MM.1S (cell line): ENCODE results near the gene POLR1D.

Source experiments
- DNase-seq: peaks from one replicate; pipeline ENCODE4 v3.0.0-alpha.2; 2015
- H2AFZ ChIP-seq: fragments of 300-600 bp; sonication (generic); 2 replicates; pipeline ENCODE4 v1.6.0; 2016; ENCODE audit warnings: antibody characterized with exemption, low read length
- H3F3A ChIP-seq: fragments of 300-600 bp; sonication (generic); 2 replicates; pipeline ENCODE4 v1.6.1; 2016; ENCODE audit warnings: mild to moderate bottlenecking, antibody characterized with exemption, low read length, moderate library complexity, mixed read lengths; ENCODE audit not compliant: insufficient read depth
- H3K27ac ChIP-seq: fragments of 300-600 bp; sonication (generic); 2 replicates; pipeline ENCODE4 v1.5.1; 2016; ENCODE audit warnings: mild to moderate bottlenecking, low read length
- H3K27me3 ChIP-seq: fragments of 300-600 bp; sonication (generic); replicated peaks from 2 replicates; pipeline ENCODE4 v1.6.0; 2016; ENCODE audit warnings: low read length; ENCODE audit not compliant: insufficient read depth
- H3K36me3 ChIP-seq: fragments of 300-600 bp; sonication (generic); replicated peaks from 2 replicates; pipeline ENCODE4 v1.6.1; 2016; ENCODE audit warnings: mild to moderate bottlenecking, low read length, mixed read lengths; ENCODE audit not compliant: insufficient read depth
- H3K4me1 ChIP-seq: fragments of 300-600 bp; sonication (generic); 2 replicates; pipeline ENCODE4 v1.6.1; 2016; ENCODE audit warnings: low read length, mixed read lengths
- H3K4me2 ChIP-seq: fragments of 300-600 bp; sonication (generic); 2 replicates; pipeline ENCODE4 v1.6.0; 2016; ENCODE audit warnings: low read depth, low read length
- H3K4me3 ChIP-seq: fragments of 300-600 bp; sonication (generic); 2 replicates; pipeline ENCODE4 v1.5.1; 2016; ENCODE audit warnings: low read length, mixed read lengths
- H3K79me2 ChIP-seq: fragments of 300-600 bp; sonication (generic); 2 replicates; pipeline ENCODE4 v1.6.1; 2016; ENCODE audit warnings: mixed run types, low read length, mixed read lengths
- H3K9ac ChIP-seq: fragments of 300-600 bp; sonication (generic); 2 replicates; pipeline ENCODE4 v1.6.1; 2016; ENCODE audit warnings: low read length, mixed read lengths
- H3K9me2 ChIP-seq: fragments of 300-600 bp; sonication (generic); replicated peaks from 2 replicates; pipeline ENCODE4 v1.6.1; 2016; ENCODE audit warnings: mild to moderate bottlenecking, low read length, mixed read lengths; ENCODE audit not compliant: insufficient read depth
- H3K9me3 ChIP-seq: fragments of 300-600 bp; sonication (generic); replicated peaks from 2 replicates; pipeline ENCODE4 v1.6.1; 2016; ENCODE audit warnings: mild to moderate bottlenecking, low read length, mixed read lengths; ENCODE audit not compliant: insufficient read depth
- H4K20me1 ChIP-seq: fragments of 300-600 bp; sonication (generic); 2 replicates; pipeline ENCODE4 v1.6.1; 2016; ENCODE audit warnings: mild to moderate bottlenecking, low read length, moderate library complexity, mixed read lengths; ENCODE audit not compliant: insufficient read depth
- EZH2 ChIP-seq: fragments of 300-600 bp; sonication (generic); optimal IDR thresholded peaks from 2 replicates; pipeline ENCODE3; 2017; ENCODE audit warnings: low read depth, mild to moderate bottlenecking, antibody characterized with exemption, low read length, mixed read lengths
- EZH2phosphoT487 ChIP-seq: fragments of 300-600 bp; sonication (generic); IDR thresholded peaks from 2 replicates; pipeline ENCODE4 v1.6.1; 2018; ENCODE audit warnings: antibody characterized with exemption, low read length
- TF ChIP-seq, protein P1 (sequence below): fragments of 300-600 bp; sonication (generic); IDR thresholded peaks from 2 replicates; pipeline ENCODE4 v1.5.1; 2016; ENCODE audit warnings: antibody characterized with exemption, low read length, mixed read lengths

Gene POLR1D

DNA sequence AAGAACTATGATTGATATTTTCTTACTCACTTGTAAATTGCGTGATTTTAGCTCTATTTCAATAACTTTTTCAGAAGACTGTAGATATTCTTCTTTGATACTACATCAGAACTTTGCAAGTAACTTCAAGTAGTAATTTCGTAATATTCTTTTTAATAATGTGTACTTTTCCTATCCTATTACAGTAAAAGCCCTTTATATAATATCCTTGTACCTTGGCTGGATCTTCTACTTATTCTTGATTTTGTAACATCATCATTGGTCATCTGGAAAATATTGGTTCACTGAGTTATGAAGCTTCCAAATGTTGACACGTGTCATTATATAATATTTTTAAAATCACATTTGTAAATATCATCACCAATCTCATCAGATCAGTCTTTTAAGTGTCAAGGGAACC, 32.4 kb downstream of the POLR1D start:
- Histone ChIP-seq H3K9me2 (no peaks in the 10 kb centered on the region), H3K4me3 (no peak overlapping the region), H3K79me2 (peaks cover 4% of the 10 kb centered on the region; the same call in 1 of the 2 replicates), H3K4me2 (no peak overlapping the region), H3K27ac (no peak overlapping the region), H3K4me1 (no peaks in the 10 kb centered on the region), H3K36me3 (peaks cover 6% of the 10 kb centered on the region), H3K9me3 (no peaks in the 10 kb centered on the region), H3K9ac (no peak overlapping the region), H3K27me3 (no peaks in the 10 kb centered on the region), H2AFZ (no peak overlapping the region), H4K20me1 (no peaks in the 10 kb centered on the region), H3F3A (no peaks in the 10 kb centered on the region)
- TF ChIP-seq EZH2 (no peak), EZH2phosphoT487 (no peak)
- TF ChIP-seq, protein P1, sequence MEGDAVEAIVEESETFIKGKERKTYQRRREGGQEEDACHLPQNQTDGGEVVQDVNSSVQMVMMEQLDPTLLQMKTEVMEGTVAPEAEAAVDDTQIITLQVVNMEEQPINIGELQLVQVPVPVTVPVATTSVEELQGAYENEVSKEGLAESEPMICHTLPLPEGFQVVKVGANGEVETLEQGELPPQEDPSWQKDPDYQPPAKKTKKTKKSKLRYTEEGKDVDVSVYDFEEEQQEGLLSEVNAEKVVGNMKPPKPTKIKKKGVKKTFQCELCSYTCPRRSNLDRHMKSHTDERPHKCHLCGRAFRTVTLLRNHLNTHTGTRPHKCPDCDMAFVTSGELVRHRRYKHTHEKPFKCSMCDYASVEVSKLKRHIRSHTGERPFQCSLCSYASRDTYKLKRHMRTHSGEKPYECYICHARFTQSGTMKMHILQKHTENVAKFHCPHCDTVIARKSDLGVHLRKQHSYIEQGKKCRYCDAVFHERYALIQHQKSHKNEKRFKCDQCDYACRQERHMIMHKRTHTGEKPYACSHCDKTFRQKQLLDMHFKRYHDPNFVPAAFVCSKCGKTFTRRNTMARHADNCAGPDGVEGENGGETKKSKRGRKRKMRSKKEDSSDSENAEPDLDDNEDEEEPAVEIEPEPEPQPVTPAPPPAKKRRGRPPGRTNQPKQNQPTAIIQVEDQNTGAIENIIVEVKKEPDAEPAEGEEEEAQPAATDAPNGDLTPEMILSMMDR, result no peak
- no peak for DNase-seq

GRCh38 chr13:27654816-27655215, 33.1 kb downstream of the POLR1D start:
- no peaks in the 10 kb centered on the region for H3K4me1 ChIP-seq
- H2AFZ ChIP-seq, result no peak overlapping the region
- peaks cover 4% of the 10 kb centered on the region; the same call in 1 of the 2 replicates for H3K79me2 ChIP-seq
- H3K4me3 ChIP-seq, result no peak overlapping the region
- H3K9me3 ChIP-seq, result no peaks in the 10 kb centered on the region
- H3K36me3 ChIP-seq, result peaks cover 3% of the 10 kb centered on the region
- H3K27me3 ChIP-seq, result no peaks in the 10 kb centered on the region
- TF ChIP-seq, protein P1, result no peak
- no peak for TF ChIP-seq EZH2
- TF ChIP-seq EZH2phosphoT487, result no peak
- H3F3A ChIP-seq, result no peaks in the 10 kb centered on the region
- no peaks in the 10 kb centered on the region for H4K20me1 ChIP-seq
- H3K9ac ChIP-seq, result no peak overlapping the region
- no peaks in the 10 kb centered on the region for H3K9me2 ChIP-seq
- no peak for DNase-seq
- no peak overlapping the region for H3K4me2 ChIP-seq
- H3K27ac ChIP-seq, result no peak overlapping the region

DNA sequence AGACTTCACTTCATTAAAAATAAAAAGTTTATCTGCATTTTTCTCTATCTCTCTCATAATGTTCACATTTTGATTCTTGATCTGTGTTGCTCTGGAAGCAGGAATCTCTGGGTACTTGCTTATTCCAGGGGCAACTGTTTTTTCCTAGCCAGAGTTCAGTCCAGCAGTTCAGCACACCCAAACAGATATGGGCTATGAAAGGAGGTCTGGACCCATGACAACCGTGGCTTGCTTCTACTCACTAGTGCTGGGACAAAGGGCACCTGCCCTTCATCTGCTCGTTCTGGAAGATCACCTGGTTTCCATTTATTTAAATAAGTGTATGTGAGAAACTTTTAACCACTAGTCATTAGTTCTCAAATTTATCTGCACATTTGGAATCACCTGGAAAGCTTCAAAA, 36.0 kb downstream of the POLR1D start:
- Histone ChIP-seq H3K36me3 (no peaks in the 10 kb centered on the region), H3K9ac (no peak overlapping the region), H3K79me2 (peaks cover 12% of the 10 kb centered on the region), H3K4me3 (no peak overlapping the region), H2AFZ (no peak overlapping the region), H3K27ac (no peak overlapping the region), H3K27me3 (no peaks in the 10 kb centered on the region), H3K4me2 (no peak overlapping the region), H3K4me1 (no peaks in the 10 kb centered on the region), H3K9me3 (no peaks in the 10 kb centered on the region), H4K20me1 (no peaks in the 10 kb centered on the region), H3F3A (no peaks in the 10 kb centered on the region), H3K9me2 (no peaks in the 10 kb centered on the region)
- TF ChIP-seq EZH2 (no peak), EZH2phosphoT487 (no peak)
- TF ChIP-seq, protein P1, result no peak
- DNase-seq, result no peak
